K562 (cell line): Measurements from ENCODE around the gene GATB. TPM values are rescaled to one million over a fixed set of nuclear protein-coding genes. Genes with fewer than 3 reads are reported as not detected.

ENCODE experiments used
- polyA plus RNA-seq, 8 experiments: library from polyadenylated mRNA; depleted of rRNA in 4 of 8; stranded (reverse) in 5 of 8; unstranded in 3 of 8; fragments of >200 nt; fragmentation: Nextera tagmentation in 2 of 8; fragmentation: Illumina TruSeq in 1 of 8; extraction: Ambion mirVana in 2 of 8; extraction: Trizol in 1 of 8; gene quantifications; 2 replicates each; pipeline versions ENCODE4 v1.2.1 to v1.2.3, GENCODE V29; 2011 to 2014; ENCODE audit warnings: inconsistent platforms in 1 of 8, missing spikeins in 1 of 8
- total RNA-seq, 7 experiments: library from RNA; depleted of rRNA in 6 of 7; stranded (reverse); fragments of >200 nt in 6 of 7; fragmentation: Illumina TruSeq in 2 of 7; extraction: Trizol in 2 of 7; gene quantifications; 2 replicates each; pipeline versions ENCODE4 v1.2.1 to v1.2.3, GENCODE V29; 2011 to 2021; ENCODE audit warnings: low replicate concordance in 1 of 7
- TF ChIP-seq, protein P1 (sequence below), 2 experiments: fragments of 450-650 bp; IDR thresholded peaks; 2 replicates each; pipeline ENCODE4 v1.6.1; 2016; ENCODE audit warnings: mild to moderate bottlenecking in 2 of 2, borderline replicate concordance in 1 of 2, low read depth in 1 of 2, moderate library complexity in 1 of 2

GATB gene
- total and polyA plus RNA-seq, 9 of the 15 experiments (the other 6 are each of a cell fraction or from before 2014, with no cell fraction given), result 15.3 to 31.8 (median 26.2) TPM

DNA sequence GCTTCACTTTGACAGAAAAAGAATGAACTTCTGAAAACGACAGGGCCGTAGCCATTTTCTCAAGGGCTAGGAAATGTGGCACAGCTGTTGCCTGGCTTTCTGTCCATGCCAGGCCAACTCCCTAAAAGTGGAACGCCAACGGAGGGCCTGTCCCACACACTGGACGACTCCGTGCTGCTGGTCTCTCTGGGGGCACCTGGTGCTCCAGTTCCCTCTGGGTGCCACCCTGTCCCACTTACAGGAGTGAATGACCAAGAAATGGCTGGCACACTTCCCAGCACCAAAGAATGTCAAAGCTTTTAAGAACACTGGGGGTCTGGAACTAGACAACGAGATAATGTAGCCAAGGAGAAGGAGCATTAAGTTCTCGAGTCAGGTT is 40.9 kb downstream of the GATB start (continued):
- TF ChIP-seq, protein P1, sequence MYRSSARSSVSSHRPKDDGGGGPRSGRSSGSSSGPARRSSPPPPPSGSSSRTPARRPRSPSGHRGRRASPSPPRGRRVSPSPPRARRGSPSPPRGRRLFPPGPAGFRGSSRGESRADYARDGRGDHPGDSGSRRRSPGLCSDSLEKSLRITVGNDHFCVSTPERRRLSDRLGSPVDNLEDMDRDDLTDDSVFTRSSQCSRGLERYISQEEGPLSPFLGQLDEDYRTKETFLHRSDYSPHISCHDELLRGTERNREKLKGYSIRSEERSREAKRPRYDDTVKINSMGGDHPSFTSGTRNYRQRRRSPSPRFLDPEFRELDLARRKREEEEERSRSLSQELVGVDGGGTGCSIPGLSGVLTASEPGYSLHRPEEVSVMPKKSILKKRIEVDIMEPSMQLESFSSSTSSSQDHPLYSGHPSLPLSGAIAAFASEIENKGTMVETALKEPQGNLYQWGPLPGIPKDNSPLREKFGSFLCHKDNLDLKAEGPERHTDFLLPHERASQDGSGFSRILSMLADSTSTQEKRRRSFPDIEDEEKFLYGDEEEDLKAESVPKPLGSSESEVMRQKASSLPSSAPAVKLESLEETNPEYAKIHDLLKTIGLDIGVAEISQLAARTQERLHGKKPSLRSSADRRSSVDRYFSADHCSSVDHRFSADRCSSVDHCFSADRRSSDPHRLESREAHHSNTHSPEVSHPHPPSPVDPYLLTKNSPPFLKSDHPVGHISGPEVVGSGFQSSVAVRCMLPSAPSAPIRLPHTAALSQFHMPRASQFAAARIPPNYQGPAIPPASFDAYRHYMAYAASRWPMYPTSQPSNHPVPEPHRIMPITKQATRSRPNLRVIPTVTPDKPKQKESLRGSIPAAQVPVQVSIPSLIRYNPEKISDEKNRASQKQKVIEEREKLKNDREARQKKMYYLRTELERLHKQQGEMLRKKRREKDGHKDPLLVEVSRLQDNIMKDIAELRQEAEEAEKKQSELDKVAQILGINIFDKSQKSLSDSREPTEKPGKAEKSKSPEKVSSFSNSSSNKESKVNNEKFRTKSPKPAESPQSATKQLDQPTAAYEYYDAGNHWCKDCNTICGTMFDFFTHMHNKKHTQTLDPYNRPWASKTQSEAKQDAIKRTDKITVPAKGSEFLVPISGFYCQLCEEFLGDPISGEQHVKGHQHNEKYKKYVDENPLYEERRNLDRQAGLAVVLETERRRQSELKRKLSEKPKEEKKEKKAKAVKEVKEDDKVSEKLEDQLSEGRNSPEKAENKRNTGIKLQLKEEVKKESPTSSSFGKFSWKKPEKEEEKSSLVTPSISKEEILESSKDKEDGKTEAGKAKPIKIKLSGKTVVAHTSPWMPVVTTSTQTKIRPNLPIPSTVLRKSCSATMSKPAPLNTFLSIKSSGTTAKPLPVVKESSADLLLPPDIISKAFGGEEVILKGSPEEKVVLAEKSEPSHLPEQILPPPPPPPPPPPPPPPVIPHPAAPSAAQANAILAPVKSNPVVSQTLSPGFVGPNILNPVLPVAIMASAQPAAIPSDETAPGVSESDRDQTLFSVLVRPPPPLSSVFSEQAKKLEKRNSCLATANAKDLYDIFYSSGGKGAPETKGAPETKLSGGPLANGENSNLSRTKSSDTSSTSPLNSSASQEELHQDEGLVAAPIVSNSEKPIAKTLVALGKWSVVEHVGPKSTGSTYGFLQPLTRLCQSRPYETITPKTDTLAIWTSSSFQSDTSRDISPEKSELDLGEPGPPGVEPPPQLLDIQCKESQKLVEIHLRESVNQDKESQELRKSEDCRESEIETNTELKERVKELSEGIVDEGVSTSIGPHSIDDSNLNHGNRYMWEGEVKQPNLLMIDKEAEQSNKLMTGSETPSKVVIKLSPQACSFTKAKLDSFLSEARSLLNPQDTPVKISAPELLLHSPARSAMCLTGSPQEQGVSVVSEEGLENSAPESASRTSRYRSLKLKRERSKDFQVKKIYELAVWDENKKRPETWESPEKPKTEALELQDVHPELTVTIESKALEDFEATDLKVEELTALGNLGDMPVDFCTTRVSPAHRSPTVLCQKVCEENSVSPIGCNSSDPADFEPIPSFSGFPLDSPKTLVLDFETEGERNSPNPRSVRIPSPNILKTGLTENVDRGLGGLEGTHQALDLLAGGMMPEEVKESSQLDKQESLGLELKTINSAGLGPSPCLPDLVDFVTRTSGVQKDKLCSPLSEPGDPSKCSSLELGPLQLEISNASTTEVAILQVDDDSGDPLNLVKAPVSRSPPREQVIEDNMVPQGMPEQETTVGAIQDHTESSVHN (IDR thresholded peaks at IDR 0.05; ENCODE audit: borderline replicate concordance in 1 of 2, low read depth in 1 of 2), result no peak
